Kidney epithelial cell (primary cell): ENCODE results near the gene FHOD3. TPM values are rescaled to one million over a fixed set of nuclear protein-coding genes. Genes with fewer than 3 reads are reported as not detected.

ENCODE experiments used
- DNase-seq: peaks from one replicate; pipeline ENCODE4 v3.0.0-alpha.2; 2010; ENCODE audit warnings: low read depth
- H3K27me3 ChIP-seq: 2 replicates; pipeline ENCODE4 v1.6.0; 2011; ENCODE audit warnings: low read length; ENCODE audit not compliant: control insufficient read depth, insufficient read depth
- H3K36me3 ChIP-seq: 2 replicates; pipeline ENCODE4 v1.5.1; 2011; ENCODE audit warnings: low read length; ENCODE audit not compliant: control insufficient read depth, insufficient read depth
- H3K4me3 ChIP-seq: 2 replicates; pipeline ENCODE4 v1.5.1; 2011; ENCODE audit warnings: low read depth, mild to moderate bottlenecking, control low read depth, low read length
- CTCF ChIP-seq: IDR thresholded peaks from 2 replicates; pipeline ENCODE4 v1.5.1; 2011; ENCODE audit warnings: mild to moderate bottlenecking, moderate library complexity, low read length, control low read depth, inconsistent platforms; ENCODE audit not compliant: insufficient read depth, poor library complexity, severe bottlenecking
- total RNA-seq: library from RNA; depleted of rRNA; stranded (reverse); fragments of >200 nt; gene quantifications from 2 replicates; pipeline ENCODE4 v1.2.3, GENCODE V29; 2015

The FHOD3 gene
- total RNA-seq, 1 donor from 2014 or later: 47.2 TPM

DNA sequence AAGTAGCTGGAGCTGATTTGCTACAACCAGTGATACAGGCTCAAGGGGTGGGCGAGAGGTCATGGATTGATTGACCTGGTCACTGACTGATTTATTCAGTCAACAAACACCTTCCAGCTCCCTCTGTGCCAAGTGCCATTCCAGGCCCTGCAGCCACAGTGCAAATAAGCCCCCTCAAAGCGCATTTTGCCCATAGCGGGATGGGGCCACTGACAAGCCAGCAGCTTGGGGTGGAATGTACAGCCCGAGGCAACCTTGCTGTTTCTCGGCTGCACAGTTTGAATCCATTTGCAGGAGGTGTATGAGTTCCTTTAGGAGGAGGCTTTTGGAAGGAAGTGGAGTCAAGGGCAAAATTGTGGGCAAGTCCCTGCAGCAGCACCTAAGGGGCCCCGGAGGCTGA is 296.1 kb downstream of the FHOD3 start:
- DNase-seq: no peak
- Histone ChIP-seq H3K36me3 (no peaks in the 10 kb centered on the region), H3K4me3 (no peak overlapping the region), H3K27me3 (no peaks in the 10 kb centered on the region)
- no peak for TF ChIP-seq CTCF

DNA sequence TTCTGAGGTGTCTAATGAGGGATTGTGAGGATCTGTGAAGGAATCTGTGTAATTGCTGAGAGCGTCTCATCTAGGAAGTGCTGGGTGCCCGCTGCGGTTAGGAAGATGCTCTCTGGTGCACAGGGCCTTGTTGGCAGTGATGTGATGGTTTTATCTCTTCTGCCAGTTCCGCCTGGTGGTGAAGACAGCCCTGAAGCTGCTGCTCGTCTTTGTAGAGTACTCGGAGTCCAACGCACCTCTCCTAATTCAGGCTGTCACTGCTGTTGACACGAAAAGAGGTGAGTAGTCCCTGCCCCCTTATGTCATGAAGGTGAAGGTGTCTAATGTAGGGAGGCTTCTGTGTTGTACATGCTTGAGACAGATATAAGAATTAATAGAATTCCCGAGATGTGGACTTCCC is 297.1 kb downstream of the FHOD3 start:
- no peak for TF ChIP-seq CTCF
- Histone ChIP-seq H3K4me3 (no peak overlapping the region), H3K27me3 (no peaks in the 10 kb centered on the region), H3K36me3 (no peaks in the 10 kb centered on the region)
- DNase-seq: no peak

DNA sequence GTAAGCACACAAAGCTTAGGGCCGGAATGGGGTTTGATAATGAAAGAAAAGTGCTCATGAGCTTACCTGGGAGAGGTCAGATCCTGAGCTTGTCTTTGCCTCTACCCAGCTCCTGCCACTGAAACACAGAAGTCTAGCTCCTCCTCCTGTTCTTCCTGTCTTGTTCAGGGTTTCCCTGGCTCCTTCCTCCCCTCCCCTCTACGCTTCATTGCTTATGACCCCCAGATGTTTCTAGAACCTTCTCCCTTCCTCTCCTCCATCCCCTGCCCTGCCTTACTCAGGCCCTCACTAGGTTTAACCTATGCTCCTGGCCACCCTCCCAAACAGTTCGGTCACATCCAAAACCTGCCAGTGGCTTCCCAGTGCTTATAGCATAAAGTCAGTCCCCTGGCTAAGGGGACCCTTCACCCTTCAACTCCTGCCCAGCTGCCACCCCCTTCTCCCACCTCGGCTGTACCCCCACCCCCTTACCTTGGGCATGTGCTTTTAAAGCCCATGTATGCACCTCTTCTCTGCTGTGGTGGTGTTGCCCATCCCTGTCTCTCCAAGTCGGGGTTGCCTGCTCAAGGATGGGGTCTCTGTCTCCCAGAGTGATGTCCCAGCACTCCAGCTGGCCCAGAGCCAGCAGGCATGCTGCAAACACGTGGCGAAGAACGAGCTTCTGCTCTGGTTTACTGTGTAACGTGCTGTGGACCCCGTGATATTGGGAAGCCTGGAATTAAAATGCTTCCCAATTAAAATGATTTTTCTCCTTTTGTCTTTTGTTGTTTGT is 297.7 kb downstream of the FHOD3 start:
- DNase-seq: no peak
- no peaks in the 10 kb centered on the region for H3K27me3 ChIP-seq
- TF ChIP-seq CTCF: no peak
- H3K4me3 ChIP-seq: no peak overlapping the region
- no peaks in the 10 kb centered on the region for H3K36me3 ChIP-seq

DNA sequence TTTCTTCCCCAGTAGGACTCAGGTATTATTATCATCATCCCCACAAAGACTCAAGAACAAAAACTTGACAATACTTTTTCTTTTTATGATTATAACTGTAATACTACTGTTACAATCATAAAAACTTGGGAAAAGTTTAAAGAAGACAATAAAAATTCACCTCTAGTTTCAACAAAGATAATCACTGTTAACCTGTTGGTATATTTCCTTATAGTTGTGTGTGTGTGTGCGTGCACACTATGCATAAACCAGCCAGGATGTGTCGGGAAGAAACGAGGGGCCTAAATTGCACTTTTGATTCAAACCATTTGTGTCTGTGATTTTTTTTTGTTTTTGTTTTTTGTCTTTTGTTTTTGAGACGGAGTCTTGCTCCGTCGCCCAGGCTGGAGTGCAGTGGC is 298.3 kb downstream of the FHOD3 start:
- Histone ChIP-seq H3K27me3 (no peaks in the 10 kb centered on the region), H3K4me3 (no peak overlapping the region), H3K36me3 (no peaks in the 10 kb centered on the region)
- no peak for DNase-seq
- no peak for TF ChIP-seq CTCF

DNA sequence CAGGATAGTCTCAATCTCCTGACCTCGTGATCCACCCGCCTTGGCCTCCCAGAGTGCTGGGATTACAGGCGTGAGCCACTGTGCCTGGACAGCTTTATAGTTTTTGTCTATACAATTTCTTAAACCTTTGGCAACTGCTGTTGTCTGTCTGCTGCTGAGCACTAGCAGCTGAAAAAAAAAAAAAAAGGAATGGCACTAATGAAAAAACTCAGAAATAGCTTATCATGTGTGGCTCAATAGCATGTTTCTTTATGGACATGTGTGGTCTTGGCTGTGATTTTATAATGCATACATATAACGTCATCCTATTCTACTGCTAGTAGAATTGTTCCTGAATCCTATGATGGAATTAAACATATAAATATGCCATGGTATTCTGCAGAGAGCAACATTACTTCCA is 300.1 kb downstream of the FHOD3 start:
- H3K36me3 ChIP-seq: no peaks in the 10 kb centered on the region
- H3K27me3 ChIP-seq: no peaks in the 10 kb centered on the region
- TF ChIP-seq CTCF: no peak
- DNase-seq: no peak
- H3K4me3 ChIP-seq: no peak overlapping the region

GRCh38 chr18:36600548-36600947 is 303.0 kb downstream of the FHOD3 start:
- no peak overlapping the region for H3K4me3 ChIP-seq
- no peaks in the 10 kb centered on the region for H3K27me3 ChIP-seq
- H3K36me3 ChIP-seq: no peaks in the 10 kb centered on the region
- no peak for DNase-seq
- no peak for TF ChIP-seq CTCF
